ENCODE measurements around the gene PGLYRP2. TPM values are rescaled to one million over a fixed set of nuclear protein-coding genes. Genes with fewer than 3 reads are reported as not detected.
A peak's percentile ranks its signal among the peaks of the same experiment; 100 is the strongest.

Gene PGLYRP2
- total and polyA plus RNA-seq, 2 of the 13 experiments (the other 11 are each of a cell fraction or from before 2014, with no cell fraction given), result 0.04 to 1.0 TPM

GRCh38 chr19:15468675-15469512 lies 10.4 kb downstream of the PGLYRP2 start (continued):
- TF ChIP-seq ZNF800 (CRISPR knock-in tag; IDR thresholded peaks at IDR 0.05), result no peak
- TF ChIP-seq KDM4B (CRISPR knock-in tag; IDR thresholded peaks at IDR 0.05), result no peak
- TF ChIP-seq ZNF597 (CRISPR knock-in tag; IDR thresholded peaks at IDR 0.05), result no peak
- TF ChIP-seq ZNF441 (CRISPR knock-in tag; IDR thresholded peaks at IDR 0.05; ENCODE audit: borderline replicate concordance), result no peak
- TF ChIP-seq TOPORS (CRISPR knock-in tag; IDR thresholded peaks at IDR 0.05), result no peak
- no peak for TF ChIP-seq ZNF772 (CRISPR knock-in tag; IDR thresholded peaks at IDR 0.05)
- TF ChIP-seq ZNF282 (IDR thresholded peaks at IDR 0.05; ENCODE audit: partially characterized antibody), result no peak
- TF ChIP-seq ZNF24 (IDR thresholded peaks at IDR 0.05), result no peak
- TF ChIP-seq PBX3 (CRISPR knock-in tag; IDR thresholded peaks at IDR 0.05; ENCODE audit: borderline replicate concordance), result no peak
- no peak for TF ChIP-seq MTF2 (CRISPR knock-in tag; IDR thresholded peaks at IDR 0.05; ENCODE audit: borderline replicate concordance)
- no peak for TF ChIP-seq CBX2 (IDR thresholded peaks at IDR 0.05; ENCODE audit: low read depth, low read length)
- TF ChIP-seq CBX2 (CRISPR knock-in tag; IDR thresholded peaks at IDR 0.05; ENCODE audit: low read depth), result no peak
- TF ChIP-seq CBX5 (CRISPR knock-in tag; IDR thresholded peaks at IDR 0.05; ENCODE audit: borderline replicate concordance), result no peak
- TF ChIP-seq POLR2AphosphoS5 (IDR thresholded peaks at IDR 0.05; ENCODE audit: low read depth, low read length), result no peak
- TF ChIP-seq ZFP37 (CRISPR knock-in tag; IDR thresholded peaks at IDR 0.05; ENCODE audit: borderline replicate concordance), result no peak
- TF ChIP-seq NR2F2 (IDR thresholded peaks at IDR 0.05; ENCODE audit: borderline replicate concordance, low read depth), result peak; percentile 97
- TF ChIP-seq SKI (IDR thresholded peaks at IDR 0.05; ENCODE audit: partially characterized antibody), result peak; percentile 85
- TF ChIP-seq MAX (IDR thresholded peaks at IDR 0.05), result no peak
- TF ChIP-seq ZBTB34 (CRISPR knock-in tag; IDR thresholded peaks at IDR 0.05), result no peak
- TF ChIP-seq ONECUT2 (CRISPR knock-in tag; IDR thresholded peaks at IDR 0.05), result no peak
- no peak for TF ChIP-seq GPBP1L1 (CRISPR knock-in tag; IDR thresholded peaks at IDR 0.05)
- no peak for TF ChIP-seq MTA3 (CRISPR knock-in tag; IDR thresholded peaks at IDR 0.05)
- no peak for TF ChIP-seq ZMAT3 (CRISPR knock-in tag; conservative IDR thresholded peaks at IDR 0.05)
